Hepatocyte (in vitro differentiated cells): ENCODE data around the gene WDR19. TPM values are rescaled to one million over a fixed set of nuclear protein-coding genes. Genes with fewer than 3 reads are reported as not detected.

ENCODE experiments used
- DNase-seq: peaks from one replicate; pipeline ENCODE4 v3.0.0-alpha.2; 2016; ENCODE audit warnings: low spot score
- H2AFZ ChIP-seq: fragments of 200-600 bp; sonication (generic); 2 replicates; pipeline ENCODE4 v1.6.0; 2016; ENCODE audit warnings: antibody characterized with exemption, mild to moderate bottlenecking
- H3K27ac ChIP-seq: fragments of 200-600 bp; sonication (generic); 2 replicates; pipeline ENCODE4 v1.5.1; 2016; ENCODE audit warnings: mild to moderate bottlenecking
- H3K27me3 ChIP-seq: fragments of 200-600 bp; sonication (generic); 2 replicates; pipeline ENCODE4 v1.6.1; 2016
- H3K36me3 ChIP-seq: fragments of 200-600 bp; sonication (generic); replicated peaks from 2 replicates; pipeline ENCODE4 v1.5.1; 2016; ENCODE audit warnings: low read depth; ENCODE audit not compliant: insufficient read depth
- H3K4me1 ChIP-seq: fragments of 200-600 bp; sonication (generic); 2 replicates; pipeline ENCODE4 v1.5.1; 2016; ENCODE audit warnings: mild to moderate bottlenecking, moderate library complexity; ENCODE audit not compliant: insufficient read depth
- H3K4me2 ChIP-seq: fragments of 200-600 bp; sonication (generic); 2 replicates; pipeline ENCODE4 v1.6.0; 2016
- H3K4me3 ChIP-seq: fragments of 200-600 bp; sonication (generic); 2 replicates; pipeline ENCODE4 v1.5.1; 2016; ENCODE audit warnings: mild to moderate bottlenecking
- H3K79me2 ChIP-seq: fragments of 200-600 bp; sonication (generic); 2 replicates; pipeline ENCODE4 v1.6.0; 2017; ENCODE audit warnings: mild to moderate bottlenecking
- H3K9me2 ChIP-seq: fragments of 200-600 bp; sonication (generic); replicated peaks from 2 replicates; pipeline ENCODE4 v1.6.0; 2017; ENCODE audit warnings: mild to moderate bottlenecking; ENCODE audit not compliant: insufficient read depth
- H3K9me3 ChIP-seq: fragments of 200-600 bp; sonication (generic); 2 replicates; pipeline ENCODE4 v1.5.1; 2016; ENCODE audit warnings: low read depth, mild to moderate bottlenecking
- H4K20me1 ChIP-seq: fragments of 200-600 bp; sonication (generic); 2 replicates; pipeline ENCODE4 v1.6.0; 2016; ENCODE audit warnings: mild to moderate bottlenecking; ENCODE audit not compliant: insufficient read depth, poor library complexity, severe bottlenecking
- CTCF ChIP-seq: fragments of 200-600 bp; sonication (generic); IDR thresholded peaks from 2 replicates; pipeline ENCODE4 v1.5.1; 2016; ENCODE audit warnings: antibody characterized with exemption, mild to moderate bottlenecking; ENCODE audit not compliant: poor library complexity
- EZH2 ChIP-seq: fragments of 200-600 bp; sonication (generic); IDR thresholded peaks from 2 replicates; pipeline ENCODE4 v1.6.1; 2016; ENCODE audit warnings: antibody characterized with exemption, mild to moderate bottlenecking, borderline replicate concordance
- EZH2phosphoT487 ChIP-seq: fragments of 200-600 bp; sonication (generic); IDR thresholded peaks from one replicate; pipeline ENCODE4 v1.6.1; 2018; ENCODE audit warnings: antibody characterized with exemption, mild to moderate bottlenecking, low read depth, moderate library complexity; ENCODE audit not compliant: unreplicated experiment, severe bottlenecking
- WGBS: methylation state at CpG from one replicate; pipeline ENCODE4 v1.1.6; 2016; ENCODE audit warnings: low lambda C conversion rate; ENCODE audit errors: missing lambda C conversion rate; 5-methylcytosine and 5-hydroxymethylcytosine counted together
- polyA plus RNA-seq: library from polyadenylated mRNA; unstranded; fragments of >200 nt; fragmentation: Nextera tagmentation; extraction: Ambion mirVana; gene quantifications from 2 replicates; pipeline ENCODE4 v1.2.1, GENCODE V29; 2016
- total RNA-seq: library from RNA; depleted of rRNA; stranded (reverse); fragments of >200 nt; gene quantifications from 2 replicates; pipeline ENCODE4 v1.2.3, GENCODE V29; 2014

Gene WDR19
- total and polyA plus RNA-seq, 2 experiments from 2014 or later: 13.6 to 30.3 TPM

- Histone ChIP-seq H3K4me1 (no peaks in the 10 kb centered on the region), H2AFZ (no peak overlapping the region), H3K27ac (no peak overlapping the region), H3K36me3 (no peaks in the 10 kb centered on the region), H3K79me2 (no peaks in the 10 kb centered on the region), H3K27me3 (no peaks in the 10 kb centered on the region), H3K4me3 (no peak overlapping the region), H3K9me3 (no peaks in the 10 kb centered on the region), H3K9me2 (no peaks in the 10 kb centered on the region), H4K20me1 (no peaks in the 10 kb centered on the region), H3K4me2 (no peak overlapping the region)
- TF ChIP-seq CTCF: no peak
- no peak for TF ChIP-seq EZH2
- TF ChIP-seq EZH2phosphoT487: no peak
- no peak for DNase-seq
- WGBS: 98% methylated on average over 2 of the region's 2 CpGs
These were observed 98.4 kb downstream of the WDR19 start for GRCh38 chr4:39280770-39281169.

GRCh38 chr4:39285111-39285795 is 102.9 kb downstream of the WDR19 start:
- H3K27me3 ChIP-seq: no peaks in the 10 kb centered on the region
- 67% methylated on average over 7 of the region's 7 CpGs for WGBS
- TF ChIP-seq EZH2 (no peak), CTCF (no peak), EZH2phosphoT487 (no peak)
- no peak for DNase-seq
- no peaks in the 10 kb centered on the region for H3K9me2 ChIP-seq
- H3K4me2 ChIP-seq: no peak overlapping the region
- no peaks in the 10 kb centered on the region for H4K20me1 ChIP-seq
- H3K36me3 ChIP-seq: no peaks in the 10 kb centered on the region
- no peak overlapping the region for H3K27ac ChIP-seq
- H3K4me3 ChIP-seq: no peak overlapping the region
- no peaks in the 10 kb centered on the region for H3K4me1 ChIP-seq
- H3K79me2 ChIP-seq: no peaks in the 10 kb centered on the region
- H2AFZ ChIP-seq: no peak overlapping the region
- no peaks in the 10 kb centered on the region for H3K9me3 ChIP-seq

- H3K4me1 ChIP-seq: no peaks in the 10 kb centered on the region
- DNase-seq: no peak
- no peaks in the 10 kb centered on the region for H3K79me2 ChIP-seq
- no peak overlapping the region for H3K4me3 ChIP-seq
- no peaks in the 10 kb centered on the region for H3K27me3 ChIP-seq
- H4K20me1 ChIP-seq: no peaks in the 10 kb centered on the region
- no peak overlapping the region for H3K4me2 ChIP-seq
- no peaks in the 10 kb centered on the region for H3K9me3 ChIP-seq
- H3K27ac ChIP-seq: no peak overlapping the region
- H3K36me3 ChIP-seq: no peaks in the 10 kb centered on the region
- TF ChIP-seq EZH2 (no peak), CTCF (no peak), EZH2phosphoT487 (no peak)
- WGBS: 95% methylated on average over 2 of the region's 2 CpGs
- H2AFZ ChIP-seq: no peak overlapping the region
- H3K9me2 ChIP-seq: no peaks in the 10 kb centered on the region
These were observed 103.5 kb downstream of the WDR19 start for GRCh38 chr4:39285853-39286252.

GRCh38 chr4:39286263-39286662 is 103.9 kb downstream of the WDR19 start:
- Histone ChIP-seq H3K27ac (no peak overlapping the region), H2AFZ (no peak overlapping the region), H3K4me3 (no peak overlapping the region), H3K4me2 (no peak overlapping the region), H3K79me2 (no peaks in the 10 kb centered on the region), H3K4me1 (no peaks in the 10 kb centered on the region), H3K9me3 (no peaks in the 10 kb centered on the region), H4K20me1 (no peaks in the 10 kb centered on the region), H3K36me3 (no peaks in the 10 kb centered on the region), H3K27me3 (no peaks in the 10 kb centered on the region), H3K9me2 (no peaks in the 10 kb centered on the region)
- DNase-seq: no peak
- 97% methylated on average over 2 of the region's 2 CpGs for WGBS
- TF ChIP-seq CTCF: no peak
- TF ChIP-seq EZH2phosphoT487: no peak
- TF ChIP-seq EZH2: no peak
